Fibroblast of skin of right quadriceps (primary cell): ENCODE results near the gene IRF6.

ENCODE experiments used
- DNase-seq: peaks from one replicate; pipeline ENCODE4 v3.0.0-alpha.2; 2013

Gene IRF6

DNA sequence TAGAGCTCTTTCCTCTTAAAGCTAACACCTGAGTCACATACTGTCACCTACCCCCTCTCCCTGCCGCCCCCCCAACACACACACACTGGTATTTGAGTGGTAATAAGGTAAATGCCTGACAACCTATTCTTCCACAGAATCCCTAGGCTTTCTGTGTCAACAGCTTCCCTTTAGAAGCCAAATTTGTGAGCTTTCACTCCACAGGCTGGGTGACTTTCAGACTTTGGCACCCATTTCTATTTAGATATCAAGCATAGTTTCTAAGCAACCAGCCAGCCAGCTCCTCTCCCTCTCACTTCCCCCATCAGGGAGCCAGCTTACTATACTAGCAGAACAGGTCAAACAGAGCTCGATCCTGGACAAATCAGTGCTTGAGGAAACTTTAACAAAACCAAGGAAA is 18.4 kb downstream of the IRF6 start:
- no peak for DNase-seq

DNA sequence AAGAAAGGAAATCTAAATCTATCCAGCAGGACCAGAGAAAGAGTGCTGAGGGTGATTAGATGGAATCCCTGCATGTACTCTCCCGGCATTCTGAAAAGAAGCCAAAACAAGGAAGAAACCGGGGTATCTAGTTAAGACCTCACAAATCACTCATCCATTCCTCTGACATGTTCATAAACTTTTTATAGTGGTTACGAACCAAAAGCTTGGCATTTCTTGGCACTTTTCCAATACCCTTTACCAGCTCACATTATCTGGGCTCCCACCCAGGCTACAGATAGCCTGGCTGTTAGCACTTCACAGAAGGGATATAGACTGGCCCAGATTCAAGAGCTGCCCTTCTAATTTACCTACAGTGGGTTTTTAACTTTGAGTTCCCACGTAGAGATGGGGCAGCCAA is 19.8 kb downstream of the IRF6 start:
- DNase-seq: no peak

DNA sequence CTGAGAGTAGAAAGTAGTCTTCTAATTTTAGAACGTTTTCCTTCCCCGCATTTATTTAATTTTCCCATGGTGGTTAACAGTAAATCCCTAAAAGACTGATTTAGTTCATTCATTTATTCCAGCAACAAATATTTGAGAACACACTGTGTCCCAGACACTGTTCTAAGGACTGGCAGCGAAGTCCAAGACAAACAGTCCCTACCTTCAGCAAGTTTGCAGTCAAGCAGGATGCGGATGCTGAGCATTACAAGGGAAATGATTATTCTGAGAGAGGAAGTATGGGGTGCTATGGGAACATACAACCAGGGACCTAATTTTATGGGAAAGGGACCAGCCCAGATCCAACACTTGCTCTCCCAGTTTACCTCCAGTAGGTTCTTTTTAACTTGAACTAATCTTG is 20.4 kb downstream of the IRF6 start:
- DNase-seq: no peak

DNA sequence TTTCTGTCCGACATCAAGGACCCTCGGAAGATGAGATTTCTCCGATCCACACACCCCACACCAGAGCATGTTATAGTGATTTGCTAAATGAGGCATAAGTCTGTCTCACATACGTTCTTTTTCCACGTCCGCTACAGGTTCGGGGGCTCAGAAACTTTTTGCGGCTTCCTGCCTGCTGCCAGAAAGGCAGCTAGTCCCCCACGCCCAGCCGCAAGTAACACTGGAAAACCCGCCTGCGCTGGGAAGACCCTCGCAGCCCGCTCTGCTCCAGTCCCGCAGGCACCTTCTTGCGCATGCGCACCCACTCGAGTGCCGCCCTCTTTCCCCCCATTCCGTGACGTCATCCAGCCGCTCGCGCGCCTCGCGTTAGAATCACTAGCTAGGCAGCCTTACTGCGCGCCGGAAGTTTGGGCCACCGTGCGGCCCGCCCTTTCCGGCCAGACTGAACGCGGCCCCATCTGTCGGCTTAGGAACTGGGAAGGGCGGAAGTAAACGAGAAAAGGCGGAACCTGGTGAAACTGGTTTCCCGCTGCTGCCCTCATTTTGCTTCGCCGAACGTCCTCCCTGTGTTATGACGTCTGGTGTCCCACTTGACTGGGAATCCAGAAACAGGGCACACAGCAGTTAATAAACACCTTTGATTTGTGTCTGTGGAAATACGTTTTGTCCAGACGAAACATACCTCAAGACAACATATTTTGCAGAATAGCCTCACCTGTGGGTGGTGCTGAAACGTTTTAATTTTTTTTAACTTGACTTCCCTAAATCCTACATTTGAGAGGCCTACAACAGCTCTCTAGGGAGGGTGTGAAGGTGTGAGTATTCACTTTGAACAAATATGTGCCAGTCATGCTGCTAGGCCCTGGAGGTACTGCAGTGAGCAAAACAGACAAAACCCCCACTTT is 21.4 kb downstream of the IRF6 start, which contains the start of gene C1orf74:
Gene C1orf74, minus strand, starts transcription at position 295 of the 905 bp plus-strand sequence. CDS start 925 bp downstream, outside the sequence.
- DNase-seq: peak; percentile 98

DNA sequence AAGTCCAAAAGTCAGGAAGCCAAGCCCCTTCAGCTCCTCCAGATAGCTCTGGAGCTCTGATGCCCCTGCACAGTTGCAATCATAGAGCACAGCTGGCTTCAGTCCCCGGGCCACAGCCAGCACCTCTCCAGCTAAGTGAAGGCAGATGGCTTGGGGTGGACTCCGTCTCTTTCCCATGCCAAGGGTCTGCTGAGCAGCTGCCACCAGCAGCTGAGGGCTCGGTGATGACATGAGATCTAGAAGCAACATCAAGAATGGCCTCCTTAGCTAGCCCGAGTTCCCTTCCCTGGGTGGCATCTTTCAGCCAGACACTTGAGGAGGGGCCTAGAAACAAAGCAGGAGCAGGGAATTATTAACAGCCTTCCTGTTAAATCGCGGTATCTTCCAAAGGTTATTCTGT is 22.6 kb downstream of the IRF6 start:
- no peak for DNase-seq

DNA sequence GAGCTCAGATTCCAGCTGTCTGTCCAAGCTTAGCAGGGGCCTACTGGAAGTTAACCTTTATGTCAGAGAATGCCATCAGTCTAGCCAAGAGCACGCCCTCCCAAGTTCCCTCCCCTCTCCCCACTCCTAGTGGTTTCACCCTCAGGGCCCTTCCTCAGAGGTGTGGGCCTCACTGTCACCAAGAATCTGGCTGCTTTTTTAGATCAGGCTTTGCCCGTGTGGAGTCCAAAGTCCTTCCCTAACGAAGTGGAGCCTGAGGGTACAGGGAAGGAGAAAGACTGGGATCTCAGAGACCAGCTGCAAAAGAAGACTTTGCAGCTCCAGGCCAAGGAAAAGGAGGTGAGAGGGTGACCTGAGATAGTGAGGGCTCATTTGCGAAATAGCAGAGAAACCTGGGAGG is 25.7 kb downstream of the IRF6 start:
- DNase-seq: no peak

DNA sequence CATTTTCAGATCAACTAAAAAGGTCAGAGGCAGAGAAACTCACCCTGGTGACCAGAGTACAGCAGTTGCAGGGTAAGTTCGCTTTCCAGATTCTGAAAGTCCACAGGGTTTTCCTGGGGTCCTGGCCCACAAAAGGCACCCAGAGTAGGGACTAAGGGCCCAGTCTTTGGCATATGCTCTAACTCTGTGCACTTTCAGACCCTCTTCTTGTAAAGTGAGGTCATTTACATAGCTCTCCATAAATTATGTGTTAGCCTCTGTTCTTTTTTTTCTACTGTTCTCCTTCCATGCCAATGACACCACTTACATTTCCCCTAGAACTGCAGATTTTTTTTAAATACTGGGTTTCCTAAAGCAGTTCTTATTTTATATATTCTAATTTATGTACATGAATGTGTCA is 27.8 kb downstream of the IRF6 start:
- no peak for DNase-seq

DNA sequence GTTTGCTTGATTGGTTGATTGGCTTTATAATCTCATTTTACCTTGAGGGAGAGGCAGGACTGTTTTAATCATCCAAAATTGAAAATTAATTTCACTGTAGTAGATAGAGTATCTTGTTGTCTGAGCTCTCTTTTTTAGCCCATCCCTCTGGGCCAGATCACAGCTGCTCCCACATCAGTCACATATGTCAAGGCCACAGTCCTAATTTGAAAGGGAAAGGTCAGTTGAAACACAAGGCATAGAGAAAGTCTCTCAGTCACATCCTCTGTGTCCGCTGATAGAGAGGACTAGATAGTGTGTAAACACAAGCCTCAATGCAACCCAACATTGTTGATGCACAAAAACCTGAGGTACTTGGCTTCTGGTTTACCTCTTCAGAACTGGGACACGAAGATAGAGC is 28.4 kb downstream of the IRF6 start:
- no peak for DNase-seq

DNA sequence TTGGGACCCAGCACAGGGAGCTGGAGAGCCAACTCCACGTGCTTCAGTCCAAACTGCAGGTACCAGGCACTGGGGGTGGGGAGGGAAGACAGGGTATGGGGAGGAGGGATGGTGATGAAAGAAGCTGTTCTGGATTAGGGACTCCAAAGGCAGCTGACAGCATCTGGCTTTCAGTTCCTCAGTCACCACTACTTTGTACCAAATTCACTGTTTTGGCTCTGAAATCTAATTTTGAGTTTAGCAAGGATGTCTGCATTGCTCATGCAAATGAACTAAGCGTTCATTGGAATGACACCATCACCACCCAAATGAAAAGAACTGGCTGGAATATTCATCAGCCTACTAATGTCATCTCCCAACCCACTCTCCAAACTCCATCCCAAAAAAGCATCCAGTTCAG is 30.3 kb downstream of the IRF6 start:
- no peak for DNase-seq

DNA sequence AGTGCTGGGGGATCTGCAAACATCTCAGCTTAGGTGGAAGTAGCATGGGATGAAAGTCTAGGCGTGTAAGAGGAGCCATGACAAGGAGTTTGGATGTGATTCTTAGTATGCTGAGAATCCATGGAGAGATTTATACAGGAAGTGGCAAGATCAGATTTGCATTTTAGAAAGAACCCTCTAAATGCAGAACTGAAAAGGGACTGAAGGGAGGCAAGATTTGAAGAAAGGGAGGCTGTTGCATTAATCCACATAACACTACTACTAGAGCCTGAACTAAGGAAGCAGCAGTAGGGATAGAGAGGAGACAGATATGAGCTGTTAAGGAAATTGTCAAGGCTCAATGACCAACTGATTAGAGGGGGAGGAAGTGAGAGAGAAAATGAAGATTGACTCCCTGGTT is 31.4 kb downstream of the IRF6 start:
- no peak for DNase-seq

DNA sequence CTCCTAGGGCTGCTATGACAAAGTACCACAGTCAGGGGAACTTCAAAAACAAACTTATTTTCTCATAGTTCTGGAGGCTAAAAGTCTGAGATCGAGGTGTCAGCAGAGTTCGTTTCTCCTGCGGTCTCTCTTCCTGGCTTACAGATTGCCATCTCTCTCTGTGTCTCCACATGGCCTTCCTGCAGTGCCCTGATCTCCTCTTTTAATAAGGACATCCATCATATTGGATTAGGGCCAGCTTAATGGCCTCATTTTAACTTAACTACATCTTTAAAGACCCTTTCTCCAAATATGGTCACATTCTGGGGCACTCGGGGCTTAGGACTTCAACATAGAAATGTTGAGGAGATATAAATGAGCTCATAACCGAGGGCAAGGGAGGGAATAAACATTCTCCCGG is 33.8 kb downstream of the IRF6 start:
- no peak for DNase-seq

DNA sequence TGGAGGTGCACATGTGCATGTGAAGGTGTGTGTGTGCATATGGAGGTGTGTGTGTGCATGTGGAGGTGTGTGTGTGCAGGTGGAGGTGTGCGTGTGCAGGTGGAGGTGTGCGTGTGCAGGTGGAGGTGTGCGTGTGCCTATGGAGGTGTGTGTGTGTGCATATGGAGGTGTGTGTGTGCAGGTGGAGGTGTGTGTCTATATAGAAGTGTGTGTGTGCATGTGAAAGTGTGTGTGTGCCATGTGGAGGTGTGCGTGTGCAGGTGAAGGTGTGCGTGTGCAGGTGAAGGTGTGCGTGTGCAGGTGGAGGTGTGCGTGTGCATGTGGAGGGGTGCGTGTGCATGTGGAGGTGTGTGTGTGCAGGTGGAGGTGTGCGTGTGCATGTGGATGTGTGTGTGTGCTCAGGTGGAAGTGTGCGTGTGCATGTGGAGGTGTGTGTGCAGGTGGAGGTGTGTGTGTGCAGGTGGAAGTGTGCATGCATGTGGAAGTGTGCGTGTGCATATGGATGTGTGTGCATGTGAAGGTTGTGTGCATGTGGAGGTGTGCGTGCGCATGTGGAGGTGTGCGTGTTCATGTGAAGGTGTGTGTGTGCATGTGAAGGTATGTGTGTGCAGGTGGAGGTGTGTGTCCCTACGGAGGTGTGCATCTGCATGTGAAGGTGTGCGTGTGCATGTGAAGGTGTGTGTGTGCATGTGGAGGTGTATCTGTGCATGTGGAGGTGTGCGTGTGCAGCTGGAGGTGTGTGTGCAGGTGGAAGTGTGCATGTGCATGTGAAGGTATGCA is 35.1 kb downstream of the IRF6 start:
- DNase-seq: no peak

DNA sequence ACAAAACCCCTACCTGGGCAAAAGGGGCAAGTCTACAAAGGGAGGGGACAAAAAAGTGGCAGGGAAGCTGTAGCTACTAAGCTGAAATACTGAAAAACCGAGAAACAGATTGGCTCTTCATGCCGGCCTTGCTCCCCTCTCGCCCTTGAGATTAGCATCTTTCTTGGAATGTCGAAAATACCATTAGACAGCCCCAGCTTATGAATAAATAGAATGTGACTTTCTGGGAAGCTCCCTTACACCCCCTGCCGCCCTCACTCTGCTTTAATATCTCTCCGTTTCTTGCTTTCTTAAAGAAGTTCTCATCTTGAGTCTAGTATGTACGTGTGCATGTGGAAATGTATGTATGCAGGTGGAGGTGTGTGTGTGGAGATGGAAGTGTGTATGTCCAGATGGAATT is 36.0 kb downstream of the IRF6 start:
- DNase-seq: no peak

DNA sequence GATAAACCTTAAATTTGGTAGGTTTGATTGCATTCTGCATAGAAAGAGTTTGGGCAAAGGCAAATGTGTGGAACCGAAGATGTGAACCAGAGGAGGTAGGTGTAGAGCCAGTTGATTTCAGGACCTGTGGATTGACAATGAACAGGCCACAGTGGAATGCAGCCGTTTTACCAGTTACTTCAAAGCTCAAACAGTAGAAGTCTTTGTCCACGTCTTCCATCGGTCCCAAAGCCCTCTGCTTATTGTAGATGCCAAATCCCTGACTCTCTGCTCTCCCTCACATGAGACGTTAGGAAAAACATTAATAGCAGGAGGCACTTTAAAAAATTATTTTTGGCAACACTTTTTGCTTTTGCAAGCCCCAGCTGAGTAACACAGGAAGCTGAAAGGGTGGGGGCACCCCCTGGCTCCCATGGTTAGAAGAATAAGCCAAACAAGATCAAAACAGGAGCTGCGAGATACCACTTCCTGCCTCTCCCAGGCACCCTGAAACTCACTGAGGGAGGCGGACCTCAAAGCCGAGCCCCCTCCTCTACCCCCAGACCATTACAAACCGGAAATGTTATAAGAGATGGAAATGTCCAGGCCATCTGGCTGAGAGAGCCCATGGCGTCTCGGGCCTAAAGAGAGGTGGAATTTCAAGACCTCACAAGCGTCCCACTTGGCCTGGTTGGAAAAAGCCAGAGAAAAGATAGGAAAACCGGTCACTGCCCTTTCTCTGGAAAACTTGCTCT is 36.6 kb downstream of the IRF6 start:
- peak; percentile 82 for DNase-seq

DNA sequence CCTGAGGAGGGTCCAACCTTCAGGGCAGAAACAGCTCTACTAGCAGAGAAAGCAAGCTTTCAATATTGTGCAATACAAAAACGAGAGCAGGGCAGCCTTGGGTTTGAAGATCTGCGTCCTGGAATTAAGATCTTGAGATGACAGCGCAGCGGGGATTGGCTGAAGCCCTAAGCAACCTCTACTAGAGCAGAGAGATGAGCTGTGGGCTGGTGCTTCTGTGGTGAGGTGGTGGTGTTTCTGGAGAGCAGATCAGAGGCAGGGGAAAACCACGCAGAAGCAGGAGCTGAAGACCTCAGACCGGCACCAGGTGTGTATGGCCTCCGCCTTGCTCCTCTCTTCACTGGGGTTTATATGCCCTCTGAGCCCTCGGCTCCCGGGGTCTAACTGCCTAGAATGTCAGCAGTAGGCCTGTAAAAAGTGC is 37.6 kb downstream of the IRF6 start:
- no peak for DNase-seq

DNA sequence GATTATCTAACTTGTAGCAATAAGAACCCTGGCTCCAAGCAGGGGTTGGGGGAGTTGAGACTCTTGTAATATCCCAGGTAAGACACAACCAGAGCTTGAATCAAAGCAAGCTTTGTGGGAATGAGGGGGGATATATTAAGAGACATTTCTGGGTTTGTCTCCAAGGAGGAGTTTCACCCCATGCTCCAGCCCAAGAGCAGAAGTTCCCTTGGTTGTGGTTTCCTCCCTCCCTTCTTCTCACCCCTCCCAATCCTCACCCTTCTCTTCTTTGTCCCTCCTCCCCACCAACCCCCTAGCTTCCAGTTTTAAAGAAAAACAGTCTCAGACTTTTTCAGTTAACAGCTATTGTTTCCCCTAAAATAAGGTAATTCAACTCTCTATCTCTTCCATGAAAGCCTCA is 38.2 kb downstream of the IRF6 start:
- no peak for DNase-seq

DNA sequence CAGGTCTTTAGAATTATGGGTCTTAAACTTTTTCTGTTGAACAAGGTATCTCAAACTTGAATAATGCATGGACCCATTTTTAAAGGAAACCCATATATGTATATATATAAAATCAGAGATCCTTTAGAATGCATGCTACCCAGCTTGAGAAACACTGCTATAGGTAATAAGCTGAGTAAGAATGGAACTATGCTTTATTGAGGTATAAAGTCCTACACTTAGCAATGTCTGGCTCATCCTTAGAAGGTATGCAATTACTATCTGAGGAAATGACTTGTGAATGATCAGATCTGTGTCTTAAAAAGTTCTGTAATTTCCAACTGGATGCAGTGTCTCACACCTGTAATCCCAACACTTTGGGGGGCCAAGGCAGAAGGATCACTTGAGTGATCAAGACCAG is 38.8 kb downstream of the IRF6 start:
- DNase-seq: no peak

DNA sequence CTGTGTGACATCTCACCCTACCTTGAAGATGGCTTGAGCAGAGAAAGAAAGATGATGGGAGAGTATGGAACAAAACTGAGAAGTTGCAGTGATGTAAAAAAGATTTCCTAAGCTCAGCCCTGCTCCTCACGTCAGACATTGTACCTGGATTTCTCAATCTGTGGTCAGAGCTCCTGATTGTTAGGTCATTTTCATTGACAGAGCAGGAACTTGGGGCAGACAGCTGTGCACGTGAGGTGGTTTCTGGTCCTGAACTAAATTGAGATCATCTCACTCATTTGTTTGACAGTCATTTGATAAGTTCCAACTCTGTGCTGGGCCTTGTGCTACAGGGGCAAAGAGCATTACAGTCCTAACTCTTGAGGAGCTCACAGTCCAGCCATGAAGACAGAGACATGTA is 39.9 kb downstream of the IRF6 start:
- no peak for DNase-seq

DNA sequence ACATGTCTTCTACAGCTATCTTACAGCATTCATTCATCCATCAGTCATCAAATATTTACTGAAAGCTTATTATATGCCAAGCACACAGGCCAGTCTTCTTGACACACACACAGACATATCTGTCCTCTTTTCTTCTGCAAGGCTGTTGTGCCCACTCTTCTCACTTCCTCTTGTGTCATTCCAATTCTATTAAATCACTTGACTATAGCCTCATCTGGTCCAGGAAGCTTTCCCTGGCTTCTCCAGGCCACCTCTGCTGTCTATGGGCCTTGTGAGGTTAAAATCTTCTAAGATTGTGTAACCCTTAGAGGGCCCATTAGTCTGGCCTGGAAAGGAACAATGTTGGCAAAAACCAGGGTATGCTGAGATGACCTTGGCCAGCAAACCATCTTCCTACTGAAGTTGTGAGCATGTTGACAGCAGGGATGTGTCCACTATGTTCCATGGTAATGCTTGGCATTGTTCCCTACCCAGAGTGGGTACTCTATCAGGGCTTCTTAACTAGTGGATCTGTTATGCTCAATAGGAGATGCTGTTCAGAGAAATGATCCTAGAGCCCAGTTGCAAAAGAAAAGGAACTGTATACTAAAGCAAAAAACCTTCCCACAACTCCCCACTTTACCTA is 44.8 kb downstream of the IRF6 start:
- DNase-seq: no peak

DNA sequence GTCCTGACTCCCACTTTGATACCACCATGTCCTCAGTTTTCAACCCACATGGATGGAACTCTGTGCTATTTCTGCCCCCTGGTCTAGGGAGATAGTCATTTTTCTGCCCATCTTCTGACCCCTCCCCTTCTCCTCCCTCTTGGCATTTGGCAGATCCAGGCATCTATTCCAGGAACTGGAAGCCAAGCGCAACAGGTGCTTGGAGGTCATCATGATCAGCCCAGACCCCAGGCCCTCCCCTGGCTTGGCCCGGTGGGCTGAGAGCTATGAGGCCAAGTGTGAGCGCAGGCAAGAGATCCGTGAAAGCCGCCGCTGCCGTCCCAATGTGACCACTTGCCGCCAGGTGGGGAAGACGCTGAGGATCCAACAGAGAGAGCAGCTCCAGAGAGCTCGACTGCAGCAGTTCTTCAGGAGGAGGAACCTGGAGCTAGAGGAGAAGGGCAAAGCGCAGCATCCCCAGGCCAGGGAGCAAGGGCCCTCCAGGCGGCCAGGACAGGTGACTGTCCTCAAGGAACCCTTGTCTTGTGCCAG is 46.0 kb downstream of the IRF6 start:
- DNase-seq: no peak

DNA sequence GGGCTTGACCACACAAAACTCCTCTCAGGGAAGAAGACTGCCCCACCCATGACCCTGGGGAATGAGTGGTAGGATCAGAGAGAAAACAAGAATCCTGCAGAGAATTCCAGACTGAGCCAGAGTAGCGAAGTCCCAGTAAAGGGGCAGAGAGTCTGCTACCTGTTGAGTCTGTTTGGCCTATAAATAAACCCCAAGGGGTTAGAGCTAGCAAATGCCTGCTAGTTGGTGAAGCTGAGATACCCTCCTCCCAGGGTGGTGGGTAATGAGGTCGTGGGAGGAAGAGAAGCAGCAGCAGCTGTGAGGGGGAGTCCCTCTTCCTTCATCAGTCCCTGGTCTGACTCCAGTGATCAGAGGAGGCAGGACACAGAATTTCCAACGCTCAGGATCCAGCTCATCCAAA is 47.5 kb downstream of the IRF6 start:
- no peak for DNase-seq

DNA sequence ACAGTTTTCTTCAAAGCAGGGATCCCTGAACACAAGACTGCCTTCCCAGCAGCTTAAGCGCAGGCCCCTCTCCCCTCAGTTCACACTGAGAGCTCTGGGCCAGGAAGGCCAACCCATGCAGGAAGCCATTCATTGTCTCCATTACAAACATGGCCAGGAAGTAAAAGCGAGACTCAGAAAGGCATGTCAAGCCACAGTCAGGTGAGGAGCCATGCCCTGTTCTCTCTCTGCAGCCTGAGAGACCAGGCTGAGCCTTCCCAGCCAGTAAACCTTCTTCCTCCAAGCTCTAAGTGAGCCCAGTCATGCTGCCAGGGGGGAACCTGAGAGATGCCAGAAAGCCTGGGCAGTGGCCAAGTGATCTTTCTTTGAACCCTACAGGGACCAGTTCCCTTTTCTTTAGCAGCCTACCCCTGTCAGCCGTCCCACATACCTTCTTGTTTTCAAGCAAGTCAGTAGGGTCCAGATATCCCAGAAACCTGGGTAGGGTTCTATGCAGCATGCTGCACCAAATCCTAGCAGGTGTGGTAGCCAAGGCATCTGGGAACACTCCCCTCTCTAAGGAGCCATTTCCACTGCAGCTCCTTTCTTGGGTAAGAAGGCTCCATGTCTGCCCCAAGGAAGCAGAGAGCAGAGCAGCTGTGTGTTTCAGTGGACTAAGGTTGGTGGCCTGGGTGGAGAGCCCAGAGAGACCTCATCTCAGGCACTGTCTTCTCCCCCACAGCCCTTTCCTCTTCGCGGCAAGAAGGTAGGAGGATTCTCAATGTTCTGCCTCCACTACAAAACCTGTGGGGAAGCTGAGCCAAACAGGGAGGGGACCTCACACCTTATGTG is 49.1 kb downstream of the IRF6 start:
- no peak for DNase-seq
